Endothelial cell of umbilical vein (primary cell): ENCODE results near the gene HDHD2. TPM values are rescaled to one million over a fixed set of nuclear protein-coding genes. Genes with fewer than 3 reads are reported as not detected.

ENCODE experiments used
- BruUV-seq: library from RNA; stranded (reverse); fragments of 400-500 nt; replicated peaks from 2 replicates; lab custom pipeline; 2021; lab: Mats Ljungman, UMichigan
- CTCF ChIA-PET: fragments of 300-600, 350-600 bp; sonication (Branson Sonifier 250); formaldehyde crosslinking; loops from one replicate; lab custom pipeline; 2021; ENCODE audit warnings: antibody characterized with exemption, inconsistent platforms; lab: Charles Lee
- POLR2A ChIA-PET: fragments of 300-600, 350-600 bp; sonication (Branson Sonifier 250); formaldehyde crosslinking; loops from one replicate; lab custom pipeline; 2021; ENCODE audit warnings: antibody characterized with exemption, inconsistent platforms; lab: Charles Lee
- DNase-seq: peaks from one replicate; pipeline ENCODE4 v3.0.0-alpha.2; 2011; ENCODE audit warnings: low read depth, low spot score
- FAIRE-seq: peaks from 2 replicates; lab custom pipeline; 2011; peaks lifted over from hg19 to GRCh38; lab: Jason Lieb, UNC
- H2AFZ ChIP-seq: 2 replicates; pipeline ENCODE4 v1.6.0; 2012; ENCODE audit warnings: low read depth, low read length, control low read depth, inconsistent platforms
- H3K27ac ChIP-seq: 2 replicates; pipeline ENCODE4 v1.5.1; 2011; ENCODE audit warnings: low read depth, mild to moderate bottlenecking, control low read depth, low read length, moderate library complexity; ENCODE audit not compliant: insufficient read depth
- H3K27me3 ChIP-seq, 2 experiments: 2 replicates each; pipeline versions ENCODE4 v1.6.0 to v1.6.1; 2011; ENCODE audit warnings: low read length in 2 of 2, mixed read lengths in 1 of 2; ENCODE audit not compliant: control insufficient read depth in 2 of 2, insufficient read depth in 2 of 2
- H3K36me3 ChIP-seq, 2 experiments: 2 replicates in 1 of 2; 3 replicates in 1 of 2; pipeline ENCODE4 v1.5.1; 2011; ENCODE audit warnings: low read length in 2 of 2, mild to moderate bottlenecking in 1 of 2, moderate library complexity in 1 of 2; ENCODE audit not compliant: control insufficient read depth in 2 of 2, insufficient read depth in 2 of 2; ENCODE audit errors: extremely low read depth in 1 of 2
- H3K4me1 ChIP-seq: 3 replicates; pipeline ENCODE4 v1.5.1; 2011; ENCODE audit warnings: mild to moderate bottlenecking, low read length; ENCODE audit not compliant: control insufficient read depth, insufficient read depth; ENCODE audit errors: extremely low read depth
- H3K4me2 ChIP-seq: 2 replicates; pipeline ENCODE4 v1.6.1; 2011; ENCODE audit warnings: low read length, control low read depth, mixed read lengths; ENCODE audit not compliant: insufficient read depth
- H3K4me3 ChIP-seq, 3 experiments: fragments of 200-600 bp in 1 of 3; sonication (generic), shearing (Covaris generic) in 1 of 3; replicated peaks in 1 of 3; 2 replicates each; pipeline ENCODE4 v1.5.1; 2011 to 2016; ENCODE audit warnings: control low read depth in 3 of 3, low read length in 3 of 3, mild to moderate bottlenecking in 2 of 3, inconsistent platforms in 1 of 3, low read depth in 1 of 3, moderate library complexity in 1 of 3; ENCODE audit not compliant: insufficient read depth in 1 of 3
- H3K79me2 ChIP-seq: 2 replicates; pipeline ENCODE4 v1.6.0; 2012; ENCODE audit warnings: low read length, inconsistent platforms; ENCODE audit not compliant: control insufficient read depth, insufficient read depth
- H3K9ac ChIP-seq: replicated peaks from 2 replicates; pipeline ENCODE3; 2011; ENCODE audit warnings: low read length, control low read depth; ENCODE audit not compliant: insufficient read depth; ENCODE audit errors: extremely low read depth
- H3K9me1 ChIP-seq: replicated peaks from 3 replicates; pipeline ENCODE4 v1.6.0; 2011; ENCODE audit warnings: mild to moderate bottlenecking, low read length; ENCODE audit not compliant: control insufficient read depth, insufficient read depth; ENCODE audit errors: extremely low read depth
- H3K9me3 ChIP-seq: replicated peaks from 2 replicates; pipeline ENCODE4 v1.5.1; 2012; ENCODE audit warnings: low read length, inconsistent platforms; ENCODE audit not compliant: control insufficient read depth, insufficient read depth
- H4K20me1 ChIP-seq: replicated peaks from 2 replicates; pipeline ENCODE3; 2011; ENCODE audit warnings: mild to moderate bottlenecking, low read length; ENCODE audit not compliant: control insufficient read depth, insufficient read depth; ENCODE audit errors: extremely low read depth
- EZH2 ChIP-seq: IDR thresholded peaks from 2 replicates; pipeline ENCODE4 v1.6.1; 2012; ENCODE audit warnings: borderline replicate concordance, low read depth, mild to moderate bottlenecking, moderate library complexity, low read length, inconsistent platforms; ENCODE audit not compliant: severe bottlenecking
- FOS ChIP-seq: IDR thresholded peaks from 2 replicates; pipeline ENCODE4 v1.6.1; 2011; ENCODE audit warnings: mild to moderate bottlenecking, low read length, moderate library complexity, borderline replicate concordance; ENCODE audit not compliant: insufficient read depth
- GATA2 ChIP-seq: IDR thresholded peaks from 2 replicates; pipeline ENCODE4 v1.7.0; 2011; ENCODE audit warnings: low read depth, mild to moderate bottlenecking, moderate library complexity, mixed read lengths, low read length; ENCODE audit not compliant: insufficient read length, insufficient read depth
- JUN ChIP-seq: IDR thresholded peaks from 2 replicates; pipeline ENCODE4 v1.6.1; 2011; ENCODE audit warnings: borderline replicate concordance, low read depth; ENCODE audit not compliant: insufficient read length, insufficient read depth
- MYC ChIP-seq: IDR thresholded peaks from one replicate; pipeline ENCODE4 v1.6.1; 2011; ENCODE audit warnings: mild to moderate bottlenecking, low read depth, low read length
- POLR2A ChIP-seq: IDR thresholded peaks from 2 replicates; pipeline ENCODE4 v1.6.1; 2012; ENCODE audit warnings: low read depth, mild to moderate bottlenecking, control low read depth, low read length
- POLR2AphosphoS5 ChIP-seq: IDR thresholded peaks from 2 replicates; pipeline ENCODE4 v1.6.1; 2012; ENCODE audit warnings: low read depth, mild to moderate bottlenecking, control low read depth, low read length, moderate library complexity; ENCODE audit not compliant: insufficient read depth
- dilution Hi-C: fragments of 300-500 bp; cut with MboI; formaldehyde crosslinking; loops from one replicate; pipeline ENCODE4 v1.15.0; 2019; ENCODE audit warnings: low sequenced_read_pairs; ENCODE audit not compliant: extremely low pct_ligation_motif_present
- intact Hi-C: fragments of 100-400 bp; cut with micrococcal nuclease; formaldehyde crosslinking; loops from one replicate; pipeline ENCODE4 v1.10.0; 2022
- polyA plus RNA-seq, 4 experiments: library from polyadenylated mRNA; depleted of rRNA in 3 of 4; stranded (reverse) in 3 of 4; unstranded in 1 of 4; fragments of >200 nt; gene quantifications; 2 replicates each; pipeline versions ENCODE4 v1.2.1 to v1.2.3, GENCODE V29; 2011 to 2012; ENCODE audit warnings: missing spikeins in 1 of 4
- total RNA-seq: library from RNA; stranded (reverse); gene quantifications from 2 replicates; pipeline ENCODE4 v1.2.3, GENCODE V29; 2021
- TF ChIP-seq, protein P1 (sequence below), 2 donors: IDR thresholded peaks; 1 replicate in 1 of 2; 2 replicates in 1 of 2; pipeline ENCODE4 v1.5.1; 2011; ENCODE audit warnings: low read length in 2 of 2, mild to moderate bottlenecking in 2 of 2, moderate library complexity in 2 of 2, control low read depth in 1 of 2, inconsistent platforms in 1 of 2, low read depth in 1 of 2; ENCODE audit not compliant: insufficient read depth in 1 of 2; ENCODE audit errors: extremely low read depth in 1 of 2
- TF ChIP-seq, protein P2 (sequence below): IDR thresholded peaks from 2 replicates; pipeline ENCODE4 v1.6.1; 2011; ENCODE audit not compliant: insufficient read depth, insufficient read length

HDHD2 gene
- total and polyA plus RNA-seq, 2 donors (not counting 3 experiments of a cell fraction or from before 2014, with no cell fraction given) = 3.5 to 18.7 TPM

DNA sequence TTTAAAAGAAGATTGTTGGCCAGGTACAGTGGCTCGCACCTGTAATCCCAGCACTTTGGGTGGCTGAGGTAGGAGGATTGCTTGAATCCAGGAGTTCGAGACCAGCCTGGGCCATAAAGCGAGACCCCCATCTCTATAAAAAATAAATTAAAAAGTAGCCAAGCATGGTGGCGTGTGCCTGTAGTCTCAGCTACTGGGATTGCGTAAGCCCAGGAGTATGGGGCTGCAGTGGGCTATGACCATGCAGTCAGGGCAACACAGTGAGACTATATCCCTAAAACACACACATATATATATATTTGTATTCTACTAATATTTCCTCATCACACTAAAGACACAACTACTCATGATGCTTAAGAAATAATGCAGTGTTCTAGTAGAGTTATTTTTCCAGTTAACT is 7.1 kb downstream of the HDHD2 start:
- intact Hi-C loops = no loop called here
- H3K27me3 ChIP-seq = no peaks in the 10 kb centered on the region
- H4K20me1 ChIP-seq = no peaks in the 10 kb centered on the region
- no peak overlapping the region for H3K4me2 ChIP-seq
- no peak overlapping the region for H2AFZ ChIP-seq
- no peak overlapping the region for H3K4me3 ChIP-seq
- H3K79me2 ChIP-seq = peaks cover 18% of the 10 kb centered on the region
- ChIA-PET POLR2A (no interaction called here), CTCF (no interaction called here)
- no peaks in the 10 kb centered on the region for H3K36me3 ChIP-seq
- H3K9me1 ChIP-seq = no peaks in the 10 kb centered on the region
- TF ChIP-seq MYC (no peak), POLR2AphosphoS5 (no peak), JUN (no peak), EZH2 (no peak), POLR2A (no peak), FOS (no peak), GATA2 (no peak)
- TF ChIP-seq, protein P1, sequence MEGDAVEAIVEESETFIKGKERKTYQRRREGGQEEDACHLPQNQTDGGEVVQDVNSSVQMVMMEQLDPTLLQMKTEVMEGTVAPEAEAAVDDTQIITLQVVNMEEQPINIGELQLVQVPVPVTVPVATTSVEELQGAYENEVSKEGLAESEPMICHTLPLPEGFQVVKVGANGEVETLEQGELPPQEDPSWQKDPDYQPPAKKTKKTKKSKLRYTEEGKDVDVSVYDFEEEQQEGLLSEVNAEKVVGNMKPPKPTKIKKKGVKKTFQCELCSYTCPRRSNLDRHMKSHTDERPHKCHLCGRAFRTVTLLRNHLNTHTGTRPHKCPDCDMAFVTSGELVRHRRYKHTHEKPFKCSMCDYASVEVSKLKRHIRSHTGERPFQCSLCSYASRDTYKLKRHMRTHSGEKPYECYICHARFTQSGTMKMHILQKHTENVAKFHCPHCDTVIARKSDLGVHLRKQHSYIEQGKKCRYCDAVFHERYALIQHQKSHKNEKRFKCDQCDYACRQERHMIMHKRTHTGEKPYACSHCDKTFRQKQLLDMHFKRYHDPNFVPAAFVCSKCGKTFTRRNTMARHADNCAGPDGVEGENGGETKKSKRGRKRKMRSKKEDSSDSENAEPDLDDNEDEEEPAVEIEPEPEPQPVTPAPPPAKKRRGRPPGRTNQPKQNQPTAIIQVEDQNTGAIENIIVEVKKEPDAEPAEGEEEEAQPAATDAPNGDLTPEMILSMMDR (IDR thresholded peaks at IDR 0.05; ENCODE audit: extremely low read depth in 1 of 2, insufficient read depth in 1 of 2, low read depth in 1 of 2, low read length in 2 of 2) = no peak
- TF ChIP-seq, protein P2, sequence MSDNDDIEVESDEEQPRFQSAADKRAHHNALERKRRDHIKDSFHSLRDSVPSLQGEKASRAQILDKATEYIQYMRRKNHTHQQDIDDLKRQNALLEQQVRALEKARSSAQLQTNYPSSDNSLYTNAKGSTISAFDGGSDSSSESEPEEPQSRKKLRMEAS = no peak
- H3K9me3 ChIP-seq = no peaks in the 10 kb centered on the region
- no peaks in the 10 kb centered on the region for H3K4me1 ChIP-seq
- DNase-seq (no peak), FAIRE-seq (no peak)
- no TSS peak for BruUV-seq
- dilution Hi-C loops = no loop called here
- H3K9ac ChIP-seq = no peak overlapping the region
- H3K27ac ChIP-seq = no peak overlapping the region
